ENCODE data around the gene PTPRN2.

Gene PTPRN2

DNA sequence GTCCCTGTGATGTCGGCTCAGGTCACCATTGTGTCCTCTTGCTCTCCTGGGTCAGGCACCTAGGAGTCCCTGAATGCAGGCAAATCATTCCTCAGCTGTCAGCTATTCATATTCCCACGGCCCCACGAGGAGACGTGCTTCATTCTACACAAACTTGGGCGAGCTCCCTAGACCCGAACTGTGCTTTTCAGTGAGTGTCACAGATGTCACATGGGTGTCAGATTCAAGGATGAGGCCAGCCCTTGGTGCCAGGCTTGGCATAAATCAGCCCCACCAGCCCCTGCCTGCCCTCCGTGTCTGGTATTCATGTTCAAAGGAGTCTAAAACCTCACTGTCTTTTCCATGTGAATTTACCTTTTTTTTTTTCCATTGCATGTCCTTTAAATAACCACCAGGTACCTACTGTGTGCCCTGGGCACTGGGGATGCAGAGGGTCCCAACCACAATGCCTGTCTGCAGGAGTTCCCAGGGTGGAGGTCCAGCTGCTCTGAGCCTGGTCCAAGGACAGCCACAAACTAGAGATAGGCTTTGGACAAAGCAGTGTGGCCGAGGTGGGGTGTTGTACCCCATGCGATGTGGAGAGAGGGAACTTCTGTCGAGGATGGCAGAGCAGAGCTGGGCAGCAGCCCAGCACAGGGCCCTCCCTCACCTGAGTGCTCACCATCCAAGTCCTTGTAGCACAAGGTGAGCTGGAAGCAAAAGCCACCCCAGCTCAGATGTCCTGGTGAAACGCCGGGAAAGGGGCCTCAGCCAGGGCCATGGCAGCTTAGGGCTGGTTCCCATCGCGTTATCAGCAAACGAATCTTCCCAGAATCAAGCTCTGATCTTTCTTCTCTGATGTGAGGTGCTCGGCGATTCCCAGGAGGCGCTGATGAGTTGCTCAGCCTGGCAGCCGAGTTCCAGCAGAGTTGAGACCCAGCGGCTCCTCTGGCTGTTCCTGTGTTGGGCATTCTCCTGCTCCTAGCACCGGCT lies 611.9 kb downstream of the PTPRN2 start:
- Histone ChIP-seq H3K9me3 (ENCODE audit: control insufficient read depth in 2 of 2, low read length in 2 of 2) (peaks cover 0 to 6% of the 10 kb centered on the region in 2 donors), H3K27me3 (ENCODE audit: control insufficient read depth in 2 of 2, insufficient read depth in 2 of 2, low read length in 2 of 2) (no peaks in the 10 kb centered on the region), H3K9ac (ENCODE audit: low read depth in 1 of 2, low read length in 2 of 2) (no peak overlapping the region), H3K36me3 (ENCODE audit: control insufficient read depth in 2 of 2, insufficient read depth in 2 of 2, low read length in 2 of 2) (no peaks in the 10 kb centered on the region), H3K4me1 (ENCODE audit: control insufficient read depth in 2 of 2, insufficient read depth in 2 of 2, low read length in 2 of 2) (no peaks in the 10 kb centered on the region), H3K4me3 (ENCODE audit: low read length in 2 of 2) (no peak overlapping the region), H3K27ac (ENCODE audit: low read depth in 2 of 2, low read length in 2 of 2) (no peak overlapping the region)

DNA sequence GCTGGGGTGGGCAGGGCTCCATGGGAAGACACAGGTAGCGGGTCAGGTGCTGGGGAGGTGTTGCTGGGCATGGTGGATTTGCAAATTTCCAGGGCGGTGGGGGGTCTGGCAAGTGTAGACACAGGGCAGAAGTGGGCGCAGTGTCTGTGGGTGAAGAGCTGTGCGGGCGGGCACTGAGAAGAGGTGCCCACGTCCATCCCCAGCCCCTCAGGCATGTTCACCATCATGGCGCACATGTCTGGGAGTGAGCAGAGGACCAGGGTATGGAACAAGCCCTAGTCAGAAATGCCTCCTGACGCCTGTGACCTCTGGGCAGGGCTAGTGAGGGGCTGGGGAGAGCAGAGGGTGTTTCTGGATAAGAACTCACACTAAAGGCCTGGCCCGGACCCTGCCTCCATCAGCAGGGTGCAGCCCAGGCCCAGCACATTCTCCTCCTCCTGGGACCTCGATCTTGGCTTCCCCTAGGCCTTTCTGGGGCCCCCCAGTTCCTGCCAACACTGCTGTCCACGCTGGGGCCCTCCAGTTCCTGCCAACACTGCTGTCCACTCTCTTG lies 612.9 kb downstream of the PTPRN2 start:
- Histone ChIP-seq H3K4me1 (ENCODE audit: control insufficient read depth in 2 of 2, insufficient read depth in 2 of 2, low read length in 2 of 2) (no peaks in the 10 kb centered on the region), H3K36me3 (ENCODE audit: control insufficient read depth in 2 of 2, insufficient read depth in 2 of 2, low read length in 2 of 2) (no peaks in the 10 kb centered on the region), H3K9me3 (ENCODE audit: control insufficient read depth in 2 of 2, low read length in 2 of 2) (peaks cover 0 to 6% of the 10 kb centered on the region in 2 donors), H3K4me3 (ENCODE audit: low read length in 2 of 2) (no peak overlapping the region), H3K27me3 (ENCODE audit: control insufficient read depth in 2 of 2, insufficient read depth in 2 of 2, low read length in 2 of 2) (no peaks in the 10 kb centered on the region), H3K9ac (ENCODE audit: low read depth in 1 of 2, low read length in 2 of 2) (no peak overlapping the region), H3K27ac (ENCODE audit: low read depth in 2 of 2, low read length in 2 of 2) (no peak overlapping the region)

DNA sequence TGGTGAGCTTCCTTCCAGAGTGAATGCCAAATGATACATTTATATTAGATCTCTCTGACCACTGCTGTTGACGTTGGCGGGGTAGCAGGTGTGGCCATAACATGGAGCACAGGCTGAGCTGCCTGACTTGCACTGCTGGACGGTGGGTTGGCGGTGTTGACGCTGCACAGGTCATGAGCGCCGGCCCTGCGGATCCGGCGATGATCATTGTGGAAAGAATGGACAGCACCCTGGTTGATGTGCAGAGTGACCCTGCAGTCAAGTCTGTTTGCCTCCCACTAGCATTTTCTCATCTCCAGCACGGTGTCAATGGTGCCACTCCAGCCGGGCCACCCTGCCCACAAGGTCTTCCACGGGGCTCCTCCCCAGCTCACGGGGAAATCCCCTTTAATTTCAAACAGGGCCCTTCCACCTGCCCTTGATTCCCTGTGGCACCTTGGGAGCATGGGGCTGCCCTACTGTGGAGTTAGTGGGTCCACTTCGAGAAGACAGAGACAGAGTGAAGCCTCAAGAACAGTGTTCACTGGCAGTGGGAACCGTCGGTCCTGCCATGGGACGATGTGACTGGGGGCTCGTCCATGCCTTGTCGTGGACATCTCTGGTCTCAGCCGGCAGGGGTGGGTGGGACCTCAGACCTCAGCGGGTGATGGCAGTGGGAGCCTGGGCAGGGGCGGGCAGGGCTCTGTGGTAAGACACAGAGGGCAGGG lies 613.5 kb downstream of the PTPRN2 start:
- H3K27me3 ChIP-seq (ENCODE audit: control insufficient read depth in 2 of 2, insufficient read depth in 2 of 2, low read length in 2 of 2), result no peaks in the 10 kb centered on the region
- H3K36me3 ChIP-seq (ENCODE audit: control insufficient read depth in 2 of 2, insufficient read depth in 2 of 2, low read length in 2 of 2), result no peaks in the 10 kb centered on the region
- no peak overlapping the region for H3K27ac ChIP-seq (ENCODE audit: low read depth in 2 of 2, low read length in 2 of 2)
- H3K9ac ChIP-seq (ENCODE audit: low read depth in 1 of 2, low read length in 2 of 2), result no peak overlapping the region
- H3K9me3 ChIP-seq (ENCODE audit: control insufficient read depth in 2 of 2, low read length in 2 of 2), result peaks cover 0 to 6% of the 10 kb centered on the region in 2 donors
- no peaks in the 10 kb centered on the region for H3K4me1 ChIP-seq (ENCODE audit: control insufficient read depth in 2 of 2, insufficient read depth in 2 of 2, low read length in 2 of 2)
- no peak overlapping the region for H3K4me3 ChIP-seq (ENCODE audit: low read length in 2 of 2)

DNA sequence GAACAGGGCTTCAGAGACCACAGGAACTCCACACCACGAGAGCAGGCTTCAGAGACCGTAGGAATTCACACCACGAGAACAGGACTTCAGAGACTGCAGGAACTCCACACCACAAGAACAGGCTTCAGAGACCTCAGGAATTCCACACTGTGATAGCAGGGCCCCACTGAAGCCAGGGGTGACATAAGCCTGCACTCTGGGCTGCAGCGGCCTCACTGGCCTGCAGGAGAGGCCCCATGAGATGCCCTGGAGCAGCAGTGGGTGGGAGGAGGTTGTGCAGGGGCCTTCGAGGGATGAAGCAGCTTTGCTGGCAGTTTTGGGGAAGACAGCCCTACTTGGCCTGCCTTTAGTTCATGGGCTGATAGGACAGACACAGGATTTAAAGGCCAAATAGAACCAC lies 614.7 kb downstream of the PTPRN2 start:
- H3K4me1 ChIP-seq (ENCODE audit: control insufficient read depth in 2 of 2, insufficient read depth in 2 of 2, low read length in 2 of 2), result no peaks in the 10 kb centered on the region
- no peak overlapping the region for H3K4me3 ChIP-seq (ENCODE audit: low read length in 2 of 2)
- no peak overlapping the region for H3K27ac ChIP-seq (ENCODE audit: low read depth in 2 of 2, low read length in 2 of 2)
- no peaks in the 10 kb centered on the region for H3K27me3 ChIP-seq (ENCODE audit: control insufficient read depth in 2 of 2, insufficient read depth in 2 of 2, low read length in 2 of 2)
- no peak overlapping the region for H3K9ac ChIP-seq (ENCODE audit: low read depth in 1 of 2, low read length in 2 of 2)
- no peaks in the 10 kb centered on the region for H3K36me3 ChIP-seq (ENCODE audit: control insufficient read depth in 2 of 2, insufficient read depth in 2 of 2, low read length in 2 of 2)
- peaks cover 0 to 6% of the 10 kb centered on the region in 2 donors for H3K9me3 ChIP-seq (ENCODE audit: control insufficient read depth in 2 of 2, low read length in 2 of 2)

DNA sequence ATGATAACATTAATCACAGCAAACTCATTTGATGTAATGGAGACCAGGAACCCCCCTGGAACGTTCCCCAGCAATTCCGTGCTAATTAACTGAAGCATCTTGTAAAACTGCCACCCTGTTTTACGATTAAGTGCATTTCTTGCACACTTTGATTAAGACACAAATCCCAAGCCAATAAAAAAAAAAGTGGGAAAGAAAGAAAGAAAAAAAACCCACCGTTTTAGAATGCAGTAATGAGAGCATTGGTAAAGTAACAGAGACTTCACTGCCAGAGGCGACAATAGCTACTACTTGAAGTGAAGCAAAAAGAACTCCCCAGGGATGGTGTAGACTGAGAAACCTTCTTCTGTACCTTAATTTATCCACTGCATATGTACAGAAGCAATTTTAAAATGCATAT lies 616.1 kb downstream of the PTPRN2 start:
- Histone ChIP-seq H3K4me3 (ENCODE audit: low read length in 2 of 2) (no peak overlapping the region), H3K4me1 (ENCODE audit: control insufficient read depth in 2 of 2, insufficient read depth in 2 of 2, low read length in 2 of 2) (no peaks in the 10 kb centered on the region), H3K36me3 (ENCODE audit: control insufficient read depth in 2 of 2, insufficient read depth in 2 of 2, low read length in 2 of 2) (no peaks in the 10 kb centered on the region), H3K27ac (ENCODE audit: low read depth in 2 of 2, low read length in 2 of 2) (no peak overlapping the region), H3K9me3 (ENCODE audit: control insufficient read depth in 2 of 2, low read length in 2 of 2) (peaks cover under 1 to 6% of the 10 kb centered on the region in 2 donors), H3K27me3 (ENCODE audit: control insufficient read depth in 2 of 2, insufficient read depth in 2 of 2, low read length in 2 of 2) (no peaks in the 10 kb centered on the region), H3K9ac (ENCODE audit: low read depth in 1 of 2, low read length in 2 of 2) (no peak overlapping the region)

GRCh38 chr7:157970744-157971143 lies 616.9 kb downstream of the PTPRN2 start:
- no peak overlapping the region for H3K9ac ChIP-seq (ENCODE audit: low read depth in 1 of 2, low read length in 2 of 2)
- H3K4me3 ChIP-seq (ENCODE audit: low read length in 2 of 2), result no peak overlapping the region
- H3K27ac ChIP-seq (ENCODE audit: low read depth in 2 of 2, low read length in 2 of 2), result no peak overlapping the region
- H3K9me3 ChIP-seq (ENCODE audit: control insufficient read depth in 2 of 2, low read length in 2 of 2), result peaks cover 4 to 6% of the 10 kb centered on the region in 2 donors
- H3K4me1 ChIP-seq (ENCODE audit: control insufficient read depth in 2 of 2, insufficient read depth in 2 of 2, low read length in 2 of 2), result no peaks in the 10 kb centered on the region
- no peaks in the 10 kb centered on the region for H3K36me3 ChIP-seq (ENCODE audit: control insufficient read depth in 2 of 2, insufficient read depth in 2 of 2, low read length in 2 of 2)
- no peaks in the 10 kb centered on the region for H3K27me3 ChIP-seq (ENCODE audit: control insufficient read depth in 2 of 2, insufficient read depth in 2 of 2, low read length in 2 of 2)

DNA sequence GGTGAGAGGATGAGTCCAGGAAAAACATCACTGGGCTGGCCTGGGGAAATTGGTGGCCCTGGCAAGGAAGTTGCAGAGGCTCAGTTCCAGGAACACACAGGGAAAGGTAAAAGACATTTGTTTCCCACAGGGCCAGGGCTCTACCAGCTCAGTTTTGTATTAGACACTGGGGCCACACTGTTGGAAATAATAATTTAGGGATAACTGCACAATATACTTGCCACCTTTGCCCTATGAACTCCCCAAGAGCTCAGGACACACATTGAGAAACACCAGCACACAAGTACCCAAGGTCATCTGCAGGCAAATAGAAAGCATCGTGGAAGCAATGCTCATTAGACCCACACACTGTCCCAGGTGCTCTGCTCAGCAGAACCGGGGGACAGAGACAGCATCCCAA lies 617.6 kb downstream of the PTPRN2 start:
- Histone ChIP-seq H3K4me1 (ENCODE audit: control insufficient read depth in 2 of 2, insufficient read depth in 2 of 2, low read length in 2 of 2) (no peaks in the 10 kb centered on the region), H3K36me3 (ENCODE audit: control insufficient read depth in 2 of 2, insufficient read depth in 2 of 2, low read length in 2 of 2) (no peaks in the 10 kb centered on the region), H3K27ac (ENCODE audit: low read depth in 2 of 2, low read length in 2 of 2) (no peak overlapping the region), H3K9ac (ENCODE audit: low read depth in 1 of 2, low read length in 2 of 2) (no peak overlapping the region), H3K4me3 (ENCODE audit: low read length in 2 of 2) (no peak overlapping the region), H3K27me3 (ENCODE audit: control insufficient read depth in 2 of 2, insufficient read depth in 2 of 2, low read length in 2 of 2) (no peaks in the 10 kb centered on the region), H3K9me3 (ENCODE audit: control insufficient read depth in 2 of 2, low read length in 2 of 2) (peaks cover 4 to 5% of the 10 kb centered on the region in 2 donors)

- Histone ChIP-seq H3K27ac (ENCODE audit: low read depth in 2 of 2, low read length in 2 of 2) (no peak overlapping the region), H3K4me1 (ENCODE audit: control insufficient read depth in 2 of 2, insufficient read depth in 2 of 2, low read length in 2 of 2) (no peaks in the 10 kb centered on the region), H3K27me3 (ENCODE audit: control insufficient read depth in 2 of 2, insufficient read depth in 2 of 2, low read length in 2 of 2) (no peaks in the 10 kb centered on the region), H3K9ac (ENCODE audit: low read depth in 1 of 2, low read length in 2 of 2) (no peak overlapping the region), H3K4me3 (ENCODE audit: low read length in 2 of 2) (no peak overlapping the region), H3K36me3 (ENCODE audit: control insufficient read depth in 2 of 2, insufficient read depth in 2 of 2, low read length in 2 of 2) (no peaks in the 10 kb centered on the region), H3K9me3 (ENCODE audit: control insufficient read depth in 2 of 2, low read length in 2 of 2) (peaks cover 0 to 4% of the 10 kb centered on the region in 2 donors)
Measured at GRCh38 chr7:157966490-157966889, 621.1 kb downstream of the PTPRN2 start.

GRCh38 chr7:157964521-157964920 lies 623.1 kb downstream of the PTPRN2 start:
- no peak overlapping the region for H3K27ac ChIP-seq (ENCODE audit: low read depth in 2 of 2, low read length in 2 of 2)
- no peaks in the 10 kb centered on the region for H3K36me3 ChIP-seq (ENCODE audit: control insufficient read depth in 2 of 2, insufficient read depth in 2 of 2, low read length in 2 of 2)
- no peak overlapping the region for H3K9ac ChIP-seq (ENCODE audit: low read depth in 1 of 2, low read length in 2 of 2)
- no peak overlapping the region for H3K4me3 ChIP-seq (ENCODE audit: low read length in 2 of 2)
- peaks cover 0 to 4% of the 10 kb centered on the region in 2 donors for H3K9me3 ChIP-seq (ENCODE audit: control insufficient read depth in 2 of 2, low read length in 2 of 2)
- H3K27me3 ChIP-seq (ENCODE audit: control insufficient read depth in 2 of 2, insufficient read depth in 2 of 2, low read length in 2 of 2), result no peaks in the 10 kb centered on the region
- no peaks in the 10 kb centered on the region for H3K4me1 ChIP-seq (ENCODE audit: control insufficient read depth in 2 of 2, insufficient read depth in 2 of 2, low read length in 2 of 2)

DNA sequence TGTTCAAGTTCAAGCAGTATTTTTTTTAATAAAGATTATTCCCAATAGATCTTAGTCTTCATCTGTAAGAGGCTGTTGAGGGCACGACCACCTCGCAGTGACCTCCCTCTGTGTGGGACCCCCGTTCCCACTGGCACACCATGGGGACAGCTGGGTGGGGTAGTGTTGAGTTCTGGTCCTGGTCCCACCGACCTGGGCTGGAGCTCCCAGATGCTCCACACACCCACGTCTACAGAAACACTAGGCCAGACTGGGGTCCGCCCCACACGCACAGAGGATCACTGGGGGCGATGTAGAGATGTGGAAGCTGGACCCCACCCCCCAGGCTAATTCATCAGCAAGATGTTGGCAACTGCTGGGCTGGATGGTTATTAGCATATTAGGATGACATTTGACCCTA lies 623.6 kb downstream of the PTPRN2 start:
- Histone ChIP-seq H3K9me3 (ENCODE audit: control insufficient read depth in 2 of 2, low read length in 2 of 2) (peaks cover 0 to 4% of the 10 kb centered on the region in 2 donors), H3K9ac (ENCODE audit: low read depth in 1 of 2, low read length in 2 of 2) (no peak overlapping the region), H3K27me3 (ENCODE audit: control insufficient read depth in 2 of 2, insufficient read depth in 2 of 2, low read length in 2 of 2) (no peaks in the 10 kb centered on the region), H3K4me3 (ENCODE audit: low read length in 2 of 2) (no peak overlapping the region), H3K27ac (ENCODE audit: low read depth in 2 of 2, low read length in 2 of 2) (no peak overlapping the region), H3K36me3 (ENCODE audit: control insufficient read depth in 2 of 2, insufficient read depth in 2 of 2, low read length in 2 of 2) (no peaks in the 10 kb centered on the region), H3K4me1 (ENCODE audit: control insufficient read depth in 2 of 2, insufficient read depth in 2 of 2, low read length in 2 of 2) (no peaks in the 10 kb centered on the region)
